Endothelial cell (in vitro differentiated cells): ENCODE results near the gene CCDC81. TPM values are rescaled to one million over a fixed set of nuclear protein-coding genes. Genes with fewer than 3 reads are reported as not detected.
A peak's percentile ranks its signal among the peaks of the same experiment; 100 is the strongest.

ENCODE experiments used
- DNase-seq: peaks from one replicate; pipeline ENCODE4 v3.0.0; 2021; ENCODE audit warnings: low spot score
- H3K27ac Mint-ChIP-seq: one replicate; pipeline ENCODE4 v1.8.0; 2021; ENCODE audit warnings: mixed read lengths, inconsistent platforms; ENCODE audit not compliant: unreplicated experiment
- H3K27me3 Mint-ChIP-seq: one replicate; pipeline ENCODE4 v1.8.0; 2021; ENCODE audit warnings: mild to moderate bottlenecking, moderate library complexity, mixed read lengths, inconsistent platforms; ENCODE audit not compliant: unreplicated experiment
- H3K36me3 Mint-ChIP-seq: one replicate; pipeline ENCODE4 v1.8.0; 2021; ENCODE audit warnings: mild to moderate bottlenecking, low read depth, mixed read lengths, inconsistent platforms; ENCODE audit not compliant: unreplicated experiment
- H3K4me1 Mint-ChIP-seq: one replicate; pipeline ENCODE4 v1.8.0; 2021; ENCODE audit warnings: mild to moderate bottlenecking, mixed read lengths, inconsistent platforms; ENCODE audit not compliant: unreplicated experiment
- H3K4me3 Mint-ChIP-seq: one replicate; pipeline ENCODE4 v1.8.0; 2021; ENCODE audit warnings: mild to moderate bottlenecking, mixed read lengths, inconsistent platforms; ENCODE audit not compliant: unreplicated experiment
- H3K9me3 Mint-ChIP-seq: one replicate; pipeline ENCODE4 v1.8.0; 2021; ENCODE audit warnings: mixed read lengths, inconsistent platforms; ENCODE audit not compliant: unreplicated experiment
- total RNA-seq: library from RNA; stranded (reverse); fragmentation: NEBNext Ultra II Directional; extraction: Animal tissue kit (Norgen Biotek cat#: 25700); gene quantifications from one replicate; pipeline ENCODE4 v1.2.1, GENCODE V29; 2021; ENCODE audit not compliant: unreplicated experiment
- TF ChIP-seq, protein P1 (sequence below): fragments of 200-600 bp; sonication (generic); IDR thresholded peaks from one replicate; pipeline ENCODE4 v1.5.0; 2021; ENCODE audit warnings: antibody characterized with exemption; ENCODE audit not compliant: unreplicated experiment

The CCDC81 gene
- total RNA-seq, 1 donor from 2014 or later: 0.33 TPM

DNA sequence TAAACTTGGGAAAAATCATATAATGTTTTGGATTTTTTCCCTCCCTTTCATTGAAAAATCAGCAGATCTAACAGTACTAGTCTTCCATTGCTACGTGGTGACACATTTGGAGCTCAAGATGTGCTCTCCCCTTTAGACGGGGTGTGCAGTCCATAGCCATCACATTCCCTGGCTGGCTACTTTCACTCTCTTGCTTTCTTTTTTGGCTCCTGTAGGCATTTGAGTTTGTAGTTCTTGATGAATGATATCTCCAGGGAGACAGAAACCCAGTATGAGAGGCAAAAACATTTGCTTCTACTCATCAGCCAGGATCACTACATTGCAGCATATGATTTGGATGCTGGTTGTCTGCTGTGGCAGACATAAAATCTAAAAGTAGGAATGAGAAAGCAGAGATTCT lies 12.1 kb downstream of the CCDC81 start:
- Mint-ChIP-seq H3K27me3 (no peaks in the 10 kb centered on the region), H3K27ac (no peak overlapping the region), H3K36me3 (no peaks in the 10 kb centered on the region), H3K4me3 (no peak overlapping the region), H3K4me1 (peaks cover 4% of the 10 kb centered on the region), H3K9me3 (no peaks in the 10 kb centered on the region)
- DNase-seq: no peak
- TF ChIP-seq, protein P1, sequence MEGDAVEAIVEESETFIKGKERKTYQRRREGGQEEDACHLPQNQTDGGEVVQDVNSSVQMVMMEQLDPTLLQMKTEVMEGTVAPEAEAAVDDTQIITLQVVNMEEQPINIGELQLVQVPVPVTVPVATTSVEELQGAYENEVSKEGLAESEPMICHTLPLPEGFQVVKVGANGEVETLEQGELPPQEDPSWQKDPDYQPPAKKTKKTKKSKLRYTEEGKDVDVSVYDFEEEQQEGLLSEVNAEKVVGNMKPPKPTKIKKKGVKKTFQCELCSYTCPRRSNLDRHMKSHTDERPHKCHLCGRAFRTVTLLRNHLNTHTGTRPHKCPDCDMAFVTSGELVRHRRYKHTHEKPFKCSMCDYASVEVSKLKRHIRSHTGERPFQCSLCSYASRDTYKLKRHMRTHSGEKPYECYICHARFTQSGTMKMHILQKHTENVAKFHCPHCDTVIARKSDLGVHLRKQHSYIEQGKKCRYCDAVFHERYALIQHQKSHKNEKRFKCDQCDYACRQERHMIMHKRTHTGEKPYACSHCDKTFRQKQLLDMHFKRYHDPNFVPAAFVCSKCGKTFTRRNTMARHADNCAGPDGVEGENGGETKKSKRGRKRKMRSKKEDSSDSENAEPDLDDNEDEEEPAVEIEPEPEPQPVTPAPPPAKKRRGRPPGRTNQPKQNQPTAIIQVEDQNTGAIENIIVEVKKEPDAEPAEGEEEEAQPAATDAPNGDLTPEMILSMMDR: no peak

DNA sequence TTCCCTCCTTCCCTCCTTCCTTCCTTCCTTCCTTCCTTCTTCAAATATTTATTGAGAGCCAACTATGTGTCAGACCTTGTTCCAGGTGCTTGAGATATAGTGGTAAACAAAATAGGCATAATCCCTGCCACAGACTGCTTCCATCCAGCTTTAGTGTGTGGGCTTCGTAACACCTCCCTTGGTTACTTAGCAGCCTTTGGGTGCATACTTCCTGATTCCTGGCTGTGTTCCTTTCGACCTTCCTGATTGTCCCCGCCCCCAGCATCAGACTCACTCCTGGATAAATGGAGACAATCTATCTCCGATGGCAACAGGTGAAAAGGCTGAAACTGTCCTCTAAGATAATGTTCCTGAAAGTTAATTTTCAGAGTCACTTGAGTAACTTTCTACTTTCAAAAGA lies 13.5 kb downstream of the CCDC81 start:
- H3K27ac Mint-ChIP-seq: peak overlapping the region; percentile 62
- peaks cover 4% of the 10 kb centered on the region for H3K4me1 Mint-ChIP-seq
- no peaks in the 10 kb centered on the region for H3K27me3 Mint-ChIP-seq
- DNase-seq: no peak
- H3K36me3 Mint-ChIP-seq: no peaks in the 10 kb centered on the region
- TF ChIP-seq, protein P1: no peak
- no peaks in the 10 kb centered on the region for H3K9me3 Mint-ChIP-seq
- no peak overlapping the region for H3K4me3 Mint-ChIP-seq

DNA sequence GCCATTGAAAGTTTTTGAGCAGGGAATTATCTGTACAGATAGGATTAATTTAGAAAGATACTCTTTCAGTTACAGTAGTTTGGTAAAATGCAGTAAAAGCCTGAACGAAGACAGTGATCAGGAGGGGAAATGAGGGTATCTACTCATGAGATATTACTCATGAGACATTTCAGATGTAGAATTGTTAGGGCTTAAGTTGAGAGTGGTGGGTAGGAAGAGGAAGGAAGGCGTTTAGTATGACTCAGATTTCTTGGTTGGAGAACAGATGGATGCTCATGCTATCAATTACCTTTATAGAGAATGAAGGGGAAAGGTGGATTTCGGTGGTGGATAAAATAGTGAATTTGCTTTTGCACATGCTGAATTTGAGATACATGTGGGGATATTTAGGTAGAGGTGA lies 15.8 kb downstream of the CCDC81 start:
- Mint-ChIP-seq H3K4me1 (peaks cover 9% of the 10 kb centered on the region), H3K4me3 (no peak overlapping the region), H3K27ac (no peak overlapping the region), H3K36me3 (no peaks in the 10 kb centered on the region), H3K27me3 (peaks cover 1% of the 10 kb centered on the region), H3K9me3 (no peaks in the 10 kb centered on the region)
- TF ChIP-seq, protein P1: no peak
- DNase-seq: no peak

DNA sequence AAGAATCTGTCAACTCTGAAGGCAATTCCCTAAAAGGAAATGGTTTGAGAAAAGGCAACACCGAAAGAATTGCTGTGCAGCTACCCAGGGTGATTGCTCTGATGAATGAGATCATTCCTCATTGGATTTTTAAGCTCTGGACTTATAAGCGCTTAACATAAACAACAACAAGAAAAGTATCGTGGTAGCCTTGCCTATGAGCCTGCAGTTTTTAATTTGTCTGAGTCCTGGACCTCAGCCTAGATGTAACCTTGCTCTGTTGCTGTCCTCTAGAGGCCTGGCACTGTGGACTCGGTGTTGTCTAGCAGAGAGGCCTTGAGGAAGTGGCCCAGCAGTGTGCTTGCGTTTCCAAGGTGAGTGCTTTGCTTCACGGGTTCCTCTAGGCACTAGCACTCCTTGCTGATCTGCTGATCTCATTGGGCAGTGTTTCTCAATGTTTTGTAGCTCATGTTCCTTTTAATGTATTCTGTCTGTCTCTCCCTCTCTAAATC lies 20.4 kb downstream of the CCDC81 start:
- TF ChIP-seq, protein P1: no peak
- Mint-ChIP-seq H3K9me3 (no peaks in the 10 kb centered on the region), H3K4me1 (peaks cover 5% of the 10 kb centered on the region), H3K36me3 (no peaks in the 10 kb centered on the region), H3K27me3 (peaks cover 1% of the 10 kb centered on the region), H3K27ac (peak overlapping the region; percentile 39), H3K4me3 (no peak overlapping the region)
- DNase-seq: no peak

DNA sequence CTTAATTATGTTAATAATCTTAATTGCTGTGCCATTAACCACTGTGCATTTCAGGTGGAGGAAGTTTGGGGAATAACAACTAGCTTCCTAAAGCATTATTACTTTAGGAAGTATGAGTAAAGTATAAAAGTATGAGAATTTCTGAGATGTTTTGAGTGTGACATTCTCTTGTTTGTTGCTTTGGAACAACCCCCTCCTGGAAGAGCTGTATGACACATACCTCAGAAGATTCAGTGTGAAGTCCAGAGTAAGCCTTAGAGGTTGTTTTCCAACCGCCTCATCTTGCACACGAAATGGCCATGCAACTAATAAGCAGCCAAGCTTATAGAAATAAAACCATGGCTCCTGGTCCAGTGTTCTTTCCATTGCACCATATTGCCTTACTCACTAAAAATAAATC lies 21.7 kb downstream of the CCDC81 start:
- H3K4me3 Mint-ChIP-seq: no peak overlapping the region
- no peaks in the 10 kb centered on the region for H3K36me3 Mint-ChIP-seq
- H3K27ac Mint-ChIP-seq: no peak overlapping the region
- H3K4me1 Mint-ChIP-seq: peaks cover 5% of the 10 kb centered on the region
- TF ChIP-seq, protein P1: no peak
- no peak for DNase-seq
- H3K27me3 Mint-ChIP-seq: peaks cover 1% of the 10 kb centered on the region
- no peaks in the 10 kb centered on the region for H3K9me3 Mint-ChIP-seq
